Chondrocyte (in vitro differentiated cells): ENCODE results near the gene PRSS21. TPM values are rescaled to one million over a fixed set of nuclear protein-coding genes. Genes with fewer than 3 reads are reported as not detected.

ENCODE experiments used
- DNase-seq: peaks from one replicate; pipeline ENCODE4 v3.0.0; 2021; ENCODE audit warnings: mixed read lengths, low spot score
- H3K27ac Mint-ChIP-seq: one replicate; pipeline ENCODE4 v1.8.0; 2021; ENCODE audit warnings: mild to moderate bottlenecking, moderate library complexity, mixed read lengths; ENCODE audit not compliant: unreplicated experiment
- H3K27me3 Mint-ChIP-seq: 2 replicates; pipeline ENCODE4 v1.8.0; 2021; ENCODE audit warnings: low read depth, mixed read lengths
- H3K36me3 Mint-ChIP-seq: 2 replicates; pipeline ENCODE4 v1.8.0; 2021; ENCODE audit warnings: low read depth, mixed read lengths
- H3K4me1 Mint-ChIP-seq: 2 replicates; pipeline ENCODE4 v1.8.0; 2021; ENCODE audit warnings: low read depth, mild to moderate bottlenecking, mixed read lengths
- H3K4me3 Mint-ChIP-seq: one replicate; pipeline ENCODE4 v1.8.0; 2021; ENCODE audit warnings: mild to moderate bottlenecking, moderate library complexity, mixed read lengths; ENCODE audit not compliant: unreplicated experiment
- H3K9me3 Mint-ChIP-seq: 2 replicates; pipeline ENCODE4 v1.8.0; 2021; ENCODE audit warnings: low read depth, mixed read lengths
- total RNA-seq: library from RNA; stranded (reverse); gene quantifications from 3 replicates; pipeline ENCODE4 v1.2.1, GENCODE V29; 2021
- TF ChIP-seq, protein P1 (sequence below): fragments of 200-600 bp; sonication (generic); IDR thresholded peaks from 2 replicates; pipeline ENCODE4 v1.5.0; 2021; ENCODE audit warnings: antibody characterized with exemption, mild to moderate bottlenecking, moderate library complexity

Gene PRSS21
- total RNA-seq, 1 donor from 2014 or later, result not detected

DNA sequence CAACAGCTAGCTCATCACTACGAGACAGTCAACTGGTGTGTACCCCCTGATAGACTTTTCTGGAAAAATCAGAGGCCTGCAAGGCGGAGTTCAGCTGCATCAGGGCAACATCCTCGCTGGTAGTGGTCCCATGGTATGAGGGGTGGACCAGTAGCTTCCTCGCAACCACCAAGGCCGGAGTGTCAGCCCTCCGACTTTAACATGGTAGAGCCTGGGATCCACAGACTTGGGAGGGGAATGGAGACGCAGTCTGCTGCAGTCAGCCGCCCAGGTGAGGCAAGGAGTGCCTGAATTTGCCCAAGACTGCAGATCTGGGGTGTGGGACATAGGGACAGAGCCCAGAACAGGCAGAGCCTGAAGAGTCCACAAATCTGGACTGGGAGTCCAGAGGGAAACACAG is 26.5 kb downstream of the PRSS21 start:
- Mint-ChIP-seq H3K9me3 (no peaks in the 10 kb centered on the region), H3K27ac (no peak overlapping the region), H3K36me3 (no peaks in the 10 kb centered on the region), H3K4me1 (no peaks in the 10 kb centered on the region), H3K27me3 (peaks cover 2% of the 10 kb centered on the region), H3K4me3 (no peak overlapping the region)
- TF ChIP-seq, protein P1, sequence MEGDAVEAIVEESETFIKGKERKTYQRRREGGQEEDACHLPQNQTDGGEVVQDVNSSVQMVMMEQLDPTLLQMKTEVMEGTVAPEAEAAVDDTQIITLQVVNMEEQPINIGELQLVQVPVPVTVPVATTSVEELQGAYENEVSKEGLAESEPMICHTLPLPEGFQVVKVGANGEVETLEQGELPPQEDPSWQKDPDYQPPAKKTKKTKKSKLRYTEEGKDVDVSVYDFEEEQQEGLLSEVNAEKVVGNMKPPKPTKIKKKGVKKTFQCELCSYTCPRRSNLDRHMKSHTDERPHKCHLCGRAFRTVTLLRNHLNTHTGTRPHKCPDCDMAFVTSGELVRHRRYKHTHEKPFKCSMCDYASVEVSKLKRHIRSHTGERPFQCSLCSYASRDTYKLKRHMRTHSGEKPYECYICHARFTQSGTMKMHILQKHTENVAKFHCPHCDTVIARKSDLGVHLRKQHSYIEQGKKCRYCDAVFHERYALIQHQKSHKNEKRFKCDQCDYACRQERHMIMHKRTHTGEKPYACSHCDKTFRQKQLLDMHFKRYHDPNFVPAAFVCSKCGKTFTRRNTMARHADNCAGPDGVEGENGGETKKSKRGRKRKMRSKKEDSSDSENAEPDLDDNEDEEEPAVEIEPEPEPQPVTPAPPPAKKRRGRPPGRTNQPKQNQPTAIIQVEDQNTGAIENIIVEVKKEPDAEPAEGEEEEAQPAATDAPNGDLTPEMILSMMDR, result no peak
- no peak for DNase-seq

DNA sequence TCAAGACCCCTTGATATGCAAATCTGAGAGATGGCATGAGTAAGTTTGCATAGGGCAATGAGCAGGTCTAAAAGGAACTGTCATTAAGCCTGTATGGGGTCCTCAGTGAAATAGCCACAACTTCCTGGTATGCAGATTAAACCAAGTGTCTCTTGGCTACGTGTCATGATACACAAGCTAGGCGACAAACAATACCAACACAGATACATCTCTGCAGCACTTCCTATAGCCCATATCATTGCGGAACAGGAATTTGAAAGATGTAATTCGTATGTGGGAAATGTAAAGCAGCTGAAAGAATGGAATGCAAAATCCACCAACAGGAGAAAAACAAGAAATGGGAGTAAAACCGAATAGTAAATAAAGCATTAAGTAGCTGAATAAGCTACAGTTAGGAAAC is 28.1 kb downstream of the PRSS21 start:
- Mint-ChIP-seq H3K27me3 (peaks cover 12% of the 10 kb centered on the region), H3K4me1 (no peaks in the 10 kb centered on the region), H3K27ac (no peak overlapping the region), H3K4me3 (no peak overlapping the region), H3K36me3 (no peaks in the 10 kb centered on the region), H3K9me3 (no peaks in the 10 kb centered on the region)
- DNase-seq, result no peak
- TF ChIP-seq, protein P1, result no peak

DNA sequence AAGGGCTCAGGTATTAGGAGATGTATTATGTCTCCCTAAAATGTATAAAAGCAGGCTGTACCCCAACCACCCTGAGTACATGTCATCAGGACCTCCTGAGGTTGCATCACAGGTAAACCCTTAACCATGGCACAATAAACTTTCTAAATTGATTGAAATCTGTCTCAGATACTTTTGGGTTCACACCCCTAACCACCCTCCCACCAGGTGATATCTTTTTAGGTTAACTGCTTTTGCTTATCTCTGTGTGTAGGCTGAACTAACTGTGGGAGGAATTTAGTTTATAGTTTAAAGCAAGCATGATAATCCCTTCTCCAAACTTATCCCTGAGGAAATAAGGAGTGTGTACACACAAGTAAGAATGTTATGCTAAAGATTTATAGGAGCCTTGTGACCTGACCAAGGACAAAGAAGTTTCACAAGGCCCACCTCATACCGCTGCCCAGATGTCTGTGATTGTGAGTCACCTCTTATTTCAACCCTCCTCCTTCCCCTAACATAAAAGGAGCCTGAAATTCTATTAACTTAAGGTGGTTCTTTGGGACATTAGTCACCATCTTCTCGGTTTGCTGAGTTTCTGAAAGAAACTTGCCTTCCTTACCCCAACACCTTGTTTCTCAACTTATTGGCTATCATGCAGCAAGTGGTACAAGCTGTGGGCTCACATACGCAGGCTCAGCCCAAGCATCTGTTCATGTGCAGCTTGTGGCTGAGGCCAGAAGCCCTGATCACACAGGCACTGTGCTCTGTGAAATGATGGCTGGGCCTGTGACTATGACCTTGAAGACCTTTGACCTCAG is 29.7 kb downstream of the PRSS21 start:
- Mint-ChIP-seq H3K36me3 (no peaks in the 10 kb centered on the region), H3K27ac (no peak overlapping the region), H3K4me1 (no peaks in the 10 kb centered on the region), H3K9me3 (no peaks in the 10 kb centered on the region), H3K4me3 (no peak overlapping the region), H3K27me3 (peaks cover 17% of the 10 kb centered on the region)
- TF ChIP-seq, protein P1, result no peak
- no peak for DNase-seq

DNA sequence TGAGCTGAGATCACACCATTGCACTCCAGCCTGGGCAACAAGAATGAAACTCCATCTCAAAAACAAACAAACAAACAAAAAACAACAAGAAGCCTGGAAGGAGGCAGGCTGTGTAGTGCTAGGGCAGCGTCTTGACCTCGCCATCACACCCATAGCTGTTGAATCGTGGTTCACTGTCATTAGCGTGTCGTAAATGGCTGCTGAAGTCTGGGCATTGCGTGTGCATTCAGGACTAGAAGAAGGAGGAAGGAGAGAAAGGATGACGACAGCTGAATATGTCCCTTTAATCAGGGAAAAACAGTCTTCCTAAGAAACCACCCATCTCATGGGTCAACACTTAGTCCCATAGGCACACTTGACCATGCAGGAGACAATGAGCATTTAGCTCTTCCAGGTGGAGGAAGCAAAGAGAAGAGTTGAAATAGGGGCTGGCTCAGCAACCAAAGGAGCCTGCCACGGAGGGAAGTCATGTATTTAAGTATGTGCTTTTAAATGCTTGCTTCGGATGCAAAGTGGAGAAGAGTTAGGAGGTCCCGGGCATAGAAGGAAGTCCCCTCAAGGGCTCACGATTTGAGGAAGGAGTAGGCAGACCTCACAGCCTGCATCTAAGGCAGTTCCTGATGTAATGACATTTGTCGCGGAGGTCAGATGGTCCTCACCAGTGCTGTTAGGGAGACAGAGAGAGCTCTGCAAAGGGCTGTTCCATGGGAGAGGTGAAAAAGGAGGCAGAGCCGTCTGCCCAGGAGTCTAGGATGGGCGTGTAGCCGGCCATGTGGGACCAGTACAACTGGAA is 32.1 kb downstream of the PRSS21 start:
- peaks cover 2% of the 10 kb centered on the region for H3K9me3 Mint-ChIP-seq
- H3K4me3 Mint-ChIP-seq, result no peak overlapping the region
- TF ChIP-seq, protein P1, result no peak
- H3K36me3 Mint-ChIP-seq, result no peaks in the 10 kb centered on the region
- no peaks in the 10 kb centered on the region for H3K4me1 Mint-ChIP-seq
- DNase-seq, result no peak
- no peak overlapping the region for H3K27ac Mint-ChIP-seq
- H3K27me3 Mint-ChIP-seq, result peaks cover 15% of the 10 kb centered on the region

DNA sequence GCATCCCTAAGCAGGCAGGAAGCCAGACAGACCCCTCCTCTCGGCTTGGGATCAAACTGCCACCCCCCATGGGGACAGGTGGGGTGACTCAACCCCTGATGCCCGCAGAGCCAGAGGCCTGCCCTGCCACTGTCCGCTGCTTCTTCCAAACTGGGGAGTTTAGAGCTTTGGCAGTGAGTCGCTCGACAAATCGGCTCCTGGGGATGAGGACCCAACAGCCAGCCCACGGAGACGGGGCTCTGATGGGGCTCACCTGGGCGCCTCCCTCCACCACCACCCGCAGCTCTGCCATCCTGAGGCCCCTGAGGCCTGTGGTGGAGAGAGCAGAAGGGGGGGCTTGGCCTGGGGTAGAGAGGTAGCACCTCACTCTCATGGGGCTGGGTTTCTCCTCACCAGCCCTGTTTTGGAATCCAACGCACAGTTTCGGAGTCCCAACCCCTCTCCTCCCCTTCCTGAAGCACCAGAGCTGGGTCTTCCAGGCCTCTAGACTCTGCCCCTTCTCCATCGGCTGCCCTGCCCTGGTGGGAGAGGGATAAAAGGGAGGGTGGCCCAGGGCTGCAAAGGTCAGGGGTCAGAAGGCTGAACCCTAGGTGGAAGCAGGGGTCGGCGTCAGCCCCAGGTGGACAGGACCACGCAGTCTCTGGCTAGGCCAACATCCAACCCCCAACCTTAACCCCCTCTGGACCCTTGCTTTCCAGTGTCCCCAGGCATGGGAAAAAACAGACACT is 35.1 kb downstream of the PRSS21 start:
- no peak for DNase-seq
- TF ChIP-seq, protein P1, result no peak
- H3K4me1 Mint-ChIP-seq, result no peaks in the 10 kb centered on the region
- no peak overlapping the region for H3K27ac Mint-ChIP-seq
- H3K36me3 Mint-ChIP-seq, result peaks cover 3% of the 10 kb centered on the region
- H3K27me3 Mint-ChIP-seq, result peaks cover 18% of the 10 kb centered on the region
- peaks cover 9% of the 10 kb centered on the region for H3K9me3 Mint-ChIP-seq
- H3K4me3 Mint-ChIP-seq, result no peak overlapping the region
